Measurements from ENCODE around the gene ZSCAN10. TPM values are rescaled to one million over a fixed set of nuclear protein-coding genes. Genes with fewer than 3 reads are reported as not detected.

Gene ZSCAN10
- total RNA-seq, 1 experiment from 2014 or later, result 0.76 TPM

- ATAC-seq (no peak), DNase-seq (ENCODE audit: low read depth, low spot score) (no peak)
- no TSS peak for BruUV-seq (replicated peaks)
- intact Hi-C loops (cut with micrococcal nuclease), result no loop called here
- no peaks in the 10 kb centered on the region for H3K9me3 ChIP-seq (ENCODE audit: control insufficient read depth in 1 of 2, insufficient read depth in 1 of 2, low read depth in 1 of 2, low read length in 2 of 2)
- no peak overlapping the region for H3K4me3 ChIP-seq (replicated peaks in 1 of 2; ENCODE audit: low read depth in 1 of 2, low read length in 2 of 2)
- no peak overlapping the region for H3K4me2 ChIP-seq (ENCODE audit: low read length)
- H3K27ac ChIP-seq (ENCODE audit: low read depth, low read length), result no peak overlapping the region
- POLR2A ChIA-PET, result no interaction called here
- no peak overlapping the region for H3K9ac ChIP-seq (ENCODE audit: low read length)
- CTCF ChIA-PET, result interaction anchor here (0.9 kb wide), 1 partner anchor 66 kb away, joined by 3 read pairs; no protein-coding TSS in a partner anchor
- H3K79me2 ChIP-seq (ENCODE audit: insufficient read depth, low read length), result no peaks in the 10 kb centered on the region
- H3K9me2 ChIP-seq (ENCODE audit: insufficient read depth), result no peaks in the 10 kb centered on the region
- TF ChIP-seq YY1 (IDR thresholded peaks at IDR 0.05; ENCODE audit: extremely low read depth, insufficient replicate concordance, low read depth, low read length) (no peak), CEBPB (IDR thresholded peaks at IDR 0.05; ENCODE audit: low read depth) (no peak), EZH2phosphoT487 (IDR thresholded peaks at IDR 0.05; ENCODE audit: borderline replicate concordance) (no peak), JUND (IDR thresholded peaks at IDR 0.05) (no peak), CBX3 (IDR thresholded peaks at IDR 0.05; ENCODE audit: low read depth) (no peak)
- H3K27me3 ChIP-seq (ENCODE audit: insufficient read depth, low read length), result no peaks in the 10 kb centered on the region
- RAD21 ChIA-PET (ENCODE audit: low non-redundant PET in 1 of 2, low total read pairs in 2 of 2, uncharacterized antibody in 2 of 2, unreplicated experiment in 2 of 2), result no interaction called here
- H3K36me3 ChIP-seq (ENCODE audit: control insufficient read depth in 1 of 2, insufficient read depth in 2 of 2, low read length in 2 of 2), result no peaks in the 10 kb centered on the region
- peaks cover 0 to 26% of the 10 kb centered on the region in 2 experiments; a peak in 2 of 4 replicates for H3K4me1 ChIP-seq (ENCODE audit: control insufficient read depth in 1 of 2, insufficient read depth in 2 of 2, low read length in 2 of 2)
- H4K20me1 ChIP-seq (ENCODE audit: insufficient read depth), result no peaks in the 10 kb centered on the region
- H2AFZ ChIP-seq (ENCODE audit: low read depth, low read length, poor library complexity, severe bottlenecking), result no peak overlapping the region
These were observed 35.3 kb downstream of the ZSCAN10 start for GRCh38 chr16:3063625-3064386.

- CTCF ChIA-PET, result no interaction called here
- no peak overlapping the region for H2AFZ ChIP-seq (ENCODE audit: low read depth, low read length, poor library complexity, severe bottlenecking)
- no TSS peak for BruUV-seq (replicated peaks)
- no peak for TF ChIP-seq YY1 (IDR thresholded peaks at IDR 0.05; ENCODE audit: extremely low read depth, insufficient replicate concordance, low read depth, low read length)
- no peak for TF ChIP-seq CBX3 (IDR thresholded peaks at IDR 0.05; ENCODE audit: low read depth)
- no peak for TF ChIP-seq SIN3A (IDR thresholded peaks at IDR 0.05; ENCODE audit: low read depth)
- TF ChIP-seq, protein P1, sequence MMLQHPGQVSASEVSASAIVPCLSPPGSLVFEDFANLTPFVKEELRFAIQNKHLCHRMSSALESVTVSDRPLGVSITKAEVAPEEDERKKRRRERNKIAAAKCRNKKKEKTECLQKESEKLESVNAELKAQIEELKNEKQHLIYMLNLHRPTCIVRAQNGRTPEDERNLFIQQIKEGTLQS (IDR thresholded peaks at IDR 0.05), result no peak
- no peak for TF ChIP-seq EZH2phosphoT487 (IDR thresholded peaks at IDR 0.05; ENCODE audit: borderline replicate concordance)
- no peak for TF ChIP-seq SRF (IDR thresholded peaks at IDR 0.05; ENCODE audit: low read depth)
- no peak for TF ChIP-seq CEBPB (IDR thresholded peaks at IDR 0.05; ENCODE audit: low read depth)
- TF ChIP-seq ZBTB33 (IDR thresholded peaks at IDR 0.05; ENCODE audit: extremely low read depth, insufficient replicate concordance, low read length), result no peak
- no peak for TF ChIP-seq ZNF274 (IDR thresholded peaks at IDR 0.05; ENCODE audit: low read depth, low read length)
- no peak for TF ChIP-seq ZFX (IDR thresholded peaks at IDR 0.05)
- TF ChIP-seq EGR1 (IDR thresholded peaks at IDR 0.05; ENCODE audit: low read depth), result no peak
- no peak for TF ChIP-seq TCF7L2 (IDR thresholded peaks at IDR 0.05; ENCODE audit: borderline replicate concordance, extremely low read depth, insufficient read depth, insufficient read length)
- no peak for TF ChIP-seq FOSL1 (IDR thresholded peaks at IDR 0.05; ENCODE audit: low read depth)
- TF ChIP-seq, protein P2, sequence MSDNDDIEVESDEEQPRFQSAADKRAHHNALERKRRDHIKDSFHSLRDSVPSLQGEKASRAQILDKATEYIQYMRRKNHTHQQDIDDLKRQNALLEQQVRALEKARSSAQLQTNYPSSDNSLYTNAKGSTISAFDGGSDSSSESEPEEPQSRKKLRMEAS (IDR thresholded peaks at IDR 0.05), result no peak
These were observed 36.5 kb downstream of the ZSCAN10 start for GRCh38 chr16:3062553-3062952.

More at GRCh38 chr16:3062553-3062952, 36.5 kb downstream of the ZSCAN10 start:
- no peaks in the 10 kb centered on the region for H3K36me3 ChIP-seq (ENCODE audit: control insufficient read depth in 1 of 2, insufficient read depth in 2 of 2, low read length in 2 of 2)
- ChIA-PET POLR2A (interaction anchor here (0.7 to 1.0 kb wide), 2 partner anchors 98 to 192 kb away, joined by 3 to 4 read pairs; no protein-coding TSS in a partner anchor), RAD21 (ENCODE audit: low non-redundant PET in 1 of 2, low total read pairs in 2 of 2, uncharacterized antibody in 2 of 2, unreplicated experiment in 2 of 2) (interaction anchor here in 1 of 2 experiments (0.7 kb wide), 1 partner anchor 632 kb away, joined by 5 read pairs; no protein-coding TSS in a partner anchor)
- H3K9ac ChIP-seq (ENCODE audit: low read length), result no peak overlapping the region
- H4K20me1 ChIP-seq (ENCODE audit: insufficient read depth), result no peaks in the 10 kb centered on the region
- H3K4me1 ChIP-seq (ENCODE audit: control insufficient read depth in 1 of 2, insufficient read depth in 2 of 2, low read length in 2 of 2), result peaks cover 0 to 25% of the 10 kb centered on the region in 2 experiments; a peak in 3 of 4 replicates
- intact Hi-C loops (cut with micrococcal nuclease), result no loop called here
- no peaks in the 10 kb centered on the region for H3K27me3 ChIP-seq (ENCODE audit: insufficient read depth, low read length)
- H3K9me2 ChIP-seq (ENCODE audit: insufficient read depth), result no peaks in the 10 kb centered on the region
- H3K9me3 ChIP-seq (ENCODE audit: control insufficient read depth in 1 of 2, insufficient read depth in 1 of 2, low read depth in 1 of 2, low read length in 2 of 2), result no peaks in the 10 kb centered on the region
- ATAC-seq (no peak), DNase-seq (ENCODE audit: low read depth, low spot score) (no peak)
- no peak overlapping the region for H3K4me2 ChIP-seq (ENCODE audit: low read length)
- H3K4me3 ChIP-seq (replicated peaks in 1 of 2; ENCODE audit: low read depth in 1 of 2, low read length in 2 of 2), result no peak overlapping the region
- no peak overlapping the region for H3K27ac ChIP-seq (ENCODE audit: low read depth, low read length)
- H3K79me2 ChIP-seq (ENCODE audit: insufficient read depth, low read length), result no peaks in the 10 kb centered on the region

All from HCT116 (cell line).